ENCODE data around the gene IRX2. TPM values are rescaled to one million over a fixed set of nuclear protein-coding genes. Genes with fewer than 3 reads are reported as not detected.

IRX2 gene
- polyA plus RNA-seq, 1 donor from 2014 or later: 0.95 TPM

GRCh38 chr5:2709976-2710689 is 41.3 kb downstream of the IRX2 start:
- Histone ChIP-seq H3K27me3 (ENCODE audit: insufficient read depth, low read depth, low read length) (no peaks in the 10 kb centered on the region), H3K9me3 (ENCODE audit: low read length) (no peaks in the 10 kb centered on the region), H2AFZ (ENCODE audit: low read depth, low read length) (no peak overlapping the region), H3K4me3 (ENCODE audit: low read length) (no peak overlapping the region), H3K4me2 (ENCODE audit: low read length) (no peak overlapping the region), H3K79me2 (replicated peaks; ENCODE audit: insufficient read depth, low read length) (no peaks in the 10 kb centered on the region), H3K36me3 (ENCODE audit: insufficient read depth, low read length) (no peaks in the 10 kb centered on the region), H3K27ac (ENCODE audit: low read length) (no peak overlapping the region), H4K20me1 (ENCODE audit: insufficient read depth) (no peaks in the 10 kb centered on the region), H3F3A (ENCODE audit: insufficient read depth, low read length, poor library complexity, severe bottlenecking) (no peaks in the 10 kb centered on the region), H3K9ac (ENCODE audit: low read length) (no peak overlapping the region), H3K9me2 (ENCODE audit: insufficient read depth, low read length) (no peaks in the 10 kb centered on the region)
- TF ChIP-seq EP300 (conservative IDR thresholded peaks at IDR 0.05; ENCODE audit: poor library complexity, severe bottlenecking) (no peak), REST (IDR thresholded peaks at IDR 0.05; ENCODE audit: borderline replicate concordance) (no peak), TAF1 (IDR thresholded peaks at IDR 0.05; ENCODE audit: low read depth) (no peak), CTCF (IDR thresholded peaks at IDR 0.05; ENCODE audit: poor library complexity, severe bottlenecking) (no peak), MXI1 (conservative IDR thresholded peaks at IDR 0.05; ENCODE audit: poor library complexity, severe bottlenecking) (no peak), SMC3 (conservative IDR thresholded peaks at IDR 0.05; ENCODE audit: poor library complexity) (no peak), RAD21 (conservative IDR thresholded peaks at IDR 0.05) (no peak), EZH2 (IDR thresholded peaks at IDR 0.05; ENCODE audit: borderline replicate concordance, insufficient read depth, low read length, poor library complexity, severe bottlenecking) (no peak), POLR2AphosphoS5 (IDR thresholded peaks at IDR 0.05) (no peak)

GRCh38 chr5:2708751-2709150 is 42.7 kb downstream of the IRX2 start:
- Histone ChIP-seq H3K9me2 (ENCODE audit: insufficient read depth, low read length) (no peaks in the 10 kb centered on the region), H3K4me3 (ENCODE audit: low read length) (no peak overlapping the region), H3K9me3 (ENCODE audit: low read length) (no peaks in the 10 kb centered on the region), H3K79me2 (replicated peaks; ENCODE audit: insufficient read depth, low read length) (no peaks in the 10 kb centered on the region), H3K9ac (ENCODE audit: low read length) (no peak overlapping the region), H2AFZ (ENCODE audit: low read depth, low read length) (no peak overlapping the region), H3K4me2 (ENCODE audit: low read length) (no peak overlapping the region), H3K27ac (ENCODE audit: low read length) (no peak overlapping the region), H4K20me1 (ENCODE audit: insufficient read depth) (no peaks in the 10 kb centered on the region), H3K36me3 (ENCODE audit: insufficient read depth, low read length) (no peaks in the 10 kb centered on the region), H3K27me3 (ENCODE audit: insufficient read depth, low read depth, low read length) (no peaks in the 10 kb centered on the region), H3F3A (ENCODE audit: insufficient read depth, low read length, poor library complexity, severe bottlenecking) (no peaks in the 10 kb centered on the region)
- TF ChIP-seq EP300 (conservative IDR thresholded peaks at IDR 0.05; ENCODE audit: poor library complexity, severe bottlenecking) (no peak), MXI1 (conservative IDR thresholded peaks at IDR 0.05; ENCODE audit: poor library complexity, severe bottlenecking) (no peak), EZH2 (IDR thresholded peaks at IDR 0.05; ENCODE audit: borderline replicate concordance, insufficient read depth, low read length, poor library complexity, severe bottlenecking) (no peak), SMC3 (conservative IDR thresholded peaks at IDR 0.05; ENCODE audit: poor library complexity) (no peak), TAF1 (IDR thresholded peaks at IDR 0.05; ENCODE audit: low read depth) (no peak), CTCF (IDR thresholded peaks at IDR 0.05; ENCODE audit: poor library complexity, severe bottlenecking) (no peak), RAD21 (conservative IDR thresholded peaks at IDR 0.05) (no peak), REST (IDR thresholded peaks at IDR 0.05; ENCODE audit: borderline replicate concordance) (no peak), POLR2AphosphoS5 (IDR thresholded peaks at IDR 0.05) (no peak)

All from neural cell (in vitro differentiated cells).